K562 (cell line): ENCODE data around the gene XPOT. TPM values are rescaled to one million over a fixed set of nuclear protein-coding genes. Genes with fewer than 3 reads are reported as not detected.

Experiments
- ADNP ChIP-seq: fragments of 200-800 bp; sonication (Bioruptor generic); IDR thresholded peaks from 2 replicates; pipeline ENCODE4 v1.6.1; 2016; ENCODE audit warnings: missing genetic modification characterization, missing compliant biosample characterization
- BHLHE40 ChIP-seq: IDR thresholded peaks from 2 replicates; pipeline ENCODE4 v1.6.1; 2011; ENCODE audit warnings: low read length, improper control_type of control experiment
- DIDO1 ChIP-seq: fragments of 450-650 bp; IDR thresholded peaks from 2 replicates; pipeline ENCODE4 v1.6.1; 2016; ENCODE audit warnings: low read depth, missing biosample characterization, missing genetic modification characterization
- FOS ChIP-seq: IDR thresholded peaks from 3 replicates; pipeline ENCODE4 v1.6.1; 2011; ENCODE audit not compliant: insufficient read length; ENCODE audit errors: extremely low read depth
- GTF2A2 ChIP-seq: IDR thresholded peaks from 2 replicates; pipeline ENCODE4 v1.6.1; 2016; ENCODE audit warnings: mild to moderate bottlenecking, missing genetic modification characterization, missing compliant biosample characterization
- MAFF ChIP-seq: IDR thresholded peaks from 2 replicates; pipeline ENCODE4 v1.6.1; 2012; ENCODE audit warnings: low read length, improper control_type of control experiment
- MAZ ChIP-seq, 2 experiments: fragments of 450-650 bp in 1 of 2; sonication (generic) in 1 of 2; formaldehyde crosslinking; IDR thresholded peaks in 1 of 2; conservative IDR thresholded peaks in 1 of 2; 2 replicates each; pipeline versions ENCODE4 v1.4.0 to v1.5.0; 2020; ENCODE audit warnings: mild to moderate bottlenecking in 1 of 2, missing genetic modification reagents in 1 of 2
- MTF1 ChIP-seq: fragments of 250-450 bp; sonication (Bioruptor Pico); IDR thresholded peaks from 2 replicates; pipeline ENCODE4 v1.9.0; 2021; ENCODE audit warnings: moderate library complexity, mild to moderate bottlenecking, inconsistent platforms, borderline replicate concordance
- RFX1 ChIP-seq: fragments of 450-650 bp; IDR thresholded peaks from 2 replicates; pipeline ENCODE4 v1.6.1; 2016; ENCODE audit warnings: mild to moderate bottlenecking, moderate library complexity
- SMAD4 ChIP-seq: fragments of 250-450 bp; sonication (Bioruptor Pico); conservative IDR thresholded peaks from 2 replicates; pipeline ENCODE4 v1.8.0; 2021; ENCODE audit warnings: inconsistent platforms, mild to moderate bottlenecking, moderate library complexity
- SMARCE1 ChIP-seq: fragments of 450-650 bp; IDR thresholded peaks from 2 replicates; pipeline ENCODE4 v1.7.1; 2016; ENCODE audit warnings: mild to moderate bottlenecking
- TAF1 ChIP-seq: IDR thresholded peaks from 2 replicates; pipeline ENCODE4 v1.6.1; 2011; ENCODE audit warnings: mild to moderate bottlenecking, low read length, moderate library complexity; ENCODE audit not compliant: insufficient read depth, control insufficient read depth, severe bottlenecking; ENCODE audit errors: extremely low read depth
- ZKSCAN1 ChIP-seq: fragments of 150-350 bp; IDR thresholded peaks from 2 replicates; pipeline ENCODE4 v1.6.1; 2016; ENCODE audit warnings: low read depth, low read length
- polyA plus RNA-seq, 8 experiments: library from polyadenylated mRNA; depleted of rRNA in 4 of 8; stranded (reverse) in 5 of 8; unstranded in 3 of 8; fragments of >200 nt; fragmentation: Nextera tagmentation in 2 of 8; fragmentation: Illumina TruSeq in 1 of 8; extraction: Ambion mirVana in 2 of 8; extraction: Trizol in 1 of 8; gene quantifications; 2 replicates each; pipeline versions ENCODE4 v1.2.1 to v1.2.3, GENCODE V29; 2011 to 2014; ENCODE audit warnings: inconsistent platforms in 1 of 8, missing spikeins in 1 of 8
- total RNA-seq, 7 experiments: library from RNA; depleted of rRNA in 6 of 7; stranded (reverse); fragments of >200 nt in 6 of 7; fragmentation: Illumina TruSeq in 2 of 7; extraction: Trizol in 2 of 7; gene quantifications; 2 replicates each; pipeline versions ENCODE4 v1.2.1 to v1.2.3, GENCODE V29; 2011 to 2021; ENCODE audit warnings: low replicate concordance in 1 of 7
- TF ChIP-seq, protein P1 (sequence below): fragments of 250-450 bp; sonication (Bioruptor Pico); IDR thresholded peaks from 2 replicates; pipeline ENCODE4 v1.9.0; 2021; ENCODE audit warnings: mild to moderate bottlenecking, inconsistent platforms
- TF ChIP-seq, protein P2 (sequence below): sonication (generic); formaldehyde crosslinking; IDR thresholded peaks from 2 replicates; pipeline ENCODE4 v1.8.0; 2022; ENCODE audit warnings: mild to moderate bottlenecking, missing genetic modification reagents
- TF ChIP-seq, protein P3 (sequence below): sonication (generic); formaldehyde crosslinking; IDR thresholded peaks from 2 replicates; pipeline ENCODE4 v1.8.1; 2023; ENCODE audit warnings: mild to moderate bottlenecking, missing genetic modification reagents
- TF ChIP-seq, protein P4 (sequence below): fragments of 250-450 bp; sonication (Bioruptor Pico); IDR thresholded peaks from 2 replicates; pipeline ENCODE4 v1.6.1; 2021; ENCODE audit warnings: mild to moderate bottlenecking
- TF ChIP-seq, protein P5 (sequence below): sonication (generic); formaldehyde crosslinking; IDR thresholded peaks from 2 replicates; pipeline ENCODE4 v1.9.0; 2022; ENCODE audit warnings: mild to moderate bottlenecking, missing genetic modification reagents

XPOT gene
- total and polyA plus RNA-seq, 9 of the 15 experiments (the other 6 are each of a cell fraction or from before 2014, with no cell fraction given): 26.2 to 192 (median 102) TPM

DNA sequence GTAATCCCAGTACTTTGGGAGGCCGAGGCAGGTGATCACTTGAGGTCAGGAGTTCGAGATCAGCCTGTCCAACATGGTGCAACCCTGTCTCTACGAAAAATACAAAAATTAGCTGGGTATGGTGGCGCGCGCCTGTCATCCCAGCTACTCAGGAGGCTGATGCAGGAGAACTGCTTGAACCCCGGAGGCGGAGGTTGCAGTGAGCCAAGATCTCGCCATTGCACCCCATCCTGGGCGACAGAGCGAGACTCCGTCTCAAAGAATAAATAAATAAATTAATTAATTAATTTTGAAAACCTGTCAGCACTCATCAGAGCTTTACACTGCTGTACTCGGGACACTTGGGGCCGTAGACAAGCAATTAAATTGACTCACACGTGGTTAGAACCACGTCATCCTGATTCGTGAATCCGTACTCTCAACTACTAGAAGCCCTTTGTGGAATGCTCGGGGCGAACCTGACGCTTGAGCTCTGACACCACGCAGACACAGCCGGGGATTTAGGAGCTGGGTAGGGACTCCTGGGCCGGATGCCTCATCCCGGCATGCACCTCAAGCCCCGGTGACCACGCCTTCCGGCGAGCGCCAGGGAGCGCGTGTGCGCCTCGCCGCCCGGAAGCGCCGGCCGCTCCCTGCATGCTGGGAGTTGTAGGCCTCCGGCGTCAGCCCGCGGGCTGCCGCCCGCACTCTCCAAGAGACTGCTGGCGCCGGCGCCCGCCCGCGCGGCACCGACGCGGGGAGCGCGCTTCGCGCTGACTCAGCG is at the start of gene XPOT (continued):
- TF ChIP-seq, protein P1, sequence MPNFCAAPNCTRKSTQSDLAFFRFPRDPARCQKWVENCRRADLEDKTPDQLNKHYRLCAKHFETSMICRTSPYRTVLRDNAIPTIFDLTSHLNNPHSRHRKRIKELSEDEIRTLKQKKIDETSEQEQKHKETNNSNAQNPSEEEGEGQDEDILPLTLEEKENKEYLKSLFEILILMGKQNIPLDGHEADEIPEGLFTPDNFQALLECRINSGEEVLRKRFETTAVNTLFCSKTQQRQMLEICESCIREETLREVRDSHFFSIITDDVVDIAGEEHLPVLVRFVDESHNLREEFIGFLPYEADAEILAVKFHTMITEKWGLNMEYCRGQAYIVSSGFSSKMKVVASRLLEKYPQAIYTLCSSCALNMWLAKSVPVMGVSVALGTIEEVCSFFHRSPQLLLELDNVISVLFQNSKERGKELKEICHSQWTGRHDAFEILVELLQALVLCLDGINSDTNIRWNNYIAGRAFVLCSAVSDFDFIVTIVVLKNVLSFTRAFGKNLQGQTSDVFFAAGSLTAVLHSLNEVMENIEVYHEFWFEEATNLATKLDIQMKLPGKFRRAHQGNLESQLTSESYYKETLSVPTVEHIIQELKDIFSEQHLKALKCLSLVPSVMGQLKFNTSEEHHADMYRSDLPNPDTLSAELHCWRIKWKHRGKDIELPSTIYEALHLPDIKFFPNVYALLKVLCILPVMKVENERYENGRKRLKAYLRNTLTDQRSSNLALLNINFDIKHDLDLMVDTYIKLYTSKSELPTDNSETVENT (CRISPR knock-in tag): no peak
- TF ChIP-seq GTF2A2 (tag) (no peak), SMARCE1 (peak; percentile 16; the same call in 1 of the 2 replicates), DIDO1 (tag) (no peak), FOS (no peak), TAF1 (peak; percentile 62), SMAD4 (CRISPR knock-in tag) (peak; percentile 95), MTF1 (no peak), ZKSCAN1 (no peak), ADNP (tag) (no peak), MAFF (no peak; the same call in 1 of the 2 replicates), BHLHE40 (peak; percentile 4; the same call in 1 of the 2 replicates), RFX1 (no peak), MAZ (CRISPR knock-in tag; conservative IDR thresholded peaks at IDR 0.05 in 1 of 2, IDR thresholded peaks at IDR 0.05 in 1 of 2) (no peak)
- TF ChIP-seq, protein P2, sequence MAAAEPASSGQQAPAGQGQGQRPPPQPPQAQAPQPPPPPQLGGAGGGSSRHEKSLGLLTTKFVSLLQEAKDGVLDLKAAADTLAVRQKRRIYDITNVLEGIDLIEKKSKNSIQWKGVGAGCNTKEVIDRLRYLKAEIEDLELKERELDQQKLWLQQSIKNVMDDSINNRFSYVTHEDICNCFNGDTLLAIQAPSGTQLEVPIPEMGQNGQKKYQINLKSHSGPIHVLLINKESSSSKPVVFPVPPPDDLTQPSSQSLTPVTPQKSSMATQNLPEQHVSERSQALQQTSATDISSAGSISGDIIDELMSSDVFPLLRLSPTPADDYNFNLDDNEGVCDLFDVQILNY (CRISPR knock-in tag): no peak
- TF ChIP-seq, protein P3, sequence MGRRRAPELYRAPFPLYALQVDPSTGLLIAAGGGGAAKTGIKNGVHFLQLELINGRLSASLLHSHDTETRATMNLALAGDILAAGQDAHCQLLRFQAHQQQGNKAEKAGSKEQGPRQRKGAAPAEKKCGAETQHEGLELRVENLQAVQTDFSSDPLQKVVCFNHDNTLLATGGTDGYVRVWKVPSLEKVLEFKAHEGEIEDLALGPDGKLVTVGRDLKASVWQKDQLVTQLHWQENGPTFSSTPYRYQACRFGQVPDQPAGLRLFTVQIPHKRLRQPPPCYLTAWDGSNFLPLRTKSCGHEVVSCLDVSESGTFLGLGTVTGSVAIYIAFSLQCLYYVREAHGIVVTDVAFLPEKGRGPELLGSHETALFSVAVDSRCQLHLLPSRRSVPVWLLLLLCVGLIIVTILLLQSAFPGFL (CRISPR knock-in tag): no peak
- TF ChIP-seq, protein P4, sequence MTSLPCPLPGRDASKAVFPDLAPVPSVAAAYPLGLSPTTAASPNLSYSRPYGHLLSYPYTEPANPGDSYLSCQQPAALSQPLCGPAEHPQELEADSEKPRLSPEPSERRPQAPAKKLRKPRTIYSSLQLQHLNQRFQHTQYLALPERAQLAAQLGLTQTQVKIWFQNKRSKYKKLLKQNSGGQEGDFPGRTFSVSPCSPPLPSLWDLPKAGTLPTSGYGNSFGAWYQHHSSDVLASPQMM: no peak
- TF ChIP-seq, protein P5, sequence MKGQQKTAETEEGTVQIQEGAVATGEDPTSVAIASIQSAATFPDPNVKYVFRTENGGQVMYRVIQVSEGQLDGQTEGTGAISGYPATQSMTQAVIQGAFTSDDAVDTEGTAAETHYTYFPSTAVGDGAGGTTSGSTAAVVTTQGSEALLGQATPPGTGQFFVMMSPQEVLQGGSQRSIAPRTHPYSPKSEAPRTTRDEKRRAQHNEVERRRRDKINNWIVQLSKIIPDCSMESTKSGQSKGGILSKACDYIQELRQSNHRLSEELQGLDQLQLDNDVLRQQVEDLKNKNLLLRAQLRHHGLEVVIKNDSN (CRISPR knock-in tag): no peak; the same call in 1 of the 2 replicates
